ENCODE measurements around the gene DST.

- TF ChIP-seq CTCF (conservative IDR thresholded peaks at IDR 0.05; ENCODE audit: low read length): no peak
- no peak for TF ChIP-seq EZH2phosphoT487 (IDR thresholded peaks at IDR 0.05; ENCODE audit: borderline replicate concordance)
Observed at GRCh38 chr6:56613247-56613851, 29.3 kb downstream of the DST start.

Measured in Loucy (cell line).